NT2/D1 (cell line): ENCODE results near the gene TM6SF1.

Experiments
- YY1 ChIP-seq: IDR thresholded peaks from 2 replicates; pipeline ENCODE4 v1.6.1; 2011; ENCODE audit not compliant: insufficient read length, insufficient read depth
- ZNF274 ChIP-seq: IDR thresholded peaks from 2 replicates; pipeline ENCODE4 v1.6.1; 2011; ENCODE audit warnings: mild to moderate bottlenecking, low read depth, low read length

DNA sequence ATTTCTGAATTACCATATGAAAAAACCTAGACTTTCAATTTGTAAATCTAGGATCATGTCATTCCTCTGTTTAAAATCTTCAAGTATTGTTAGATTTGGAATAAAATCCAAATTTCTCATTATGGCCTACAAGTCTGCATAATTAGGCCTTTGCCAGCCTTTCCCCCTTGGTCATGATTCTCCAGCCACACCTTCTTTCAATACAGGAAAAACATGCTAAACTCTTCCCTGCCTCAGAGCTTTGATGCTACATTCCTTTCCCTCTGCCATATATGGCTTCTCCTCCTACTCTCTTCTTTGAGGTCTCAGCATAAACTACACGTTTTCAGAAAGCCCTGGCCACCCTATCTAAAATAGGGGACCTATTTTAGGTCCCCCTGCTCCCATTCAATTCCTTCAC, 48.5 kb downstream of the TM6SF1 start:
- TF ChIP-seq ZNF274 (no peak), YY1 (no peak)
